Neural crest cell (in vitro differentiated cells): Measurements from ENCODE around the gene CCDC69. TPM values are rescaled to one million over a fixed set of nuclear protein-coding genes. Genes with fewer than 3 reads are reported as not detected.

Experiments used
- DNase-seq: peaks from one replicate; pipeline ENCODE4 v3.0.0; 2021; ENCODE audit warnings: low read depth, mixed read lengths, low spot score
- H3K27ac Mint-ChIP-seq: one replicate; pipeline ENCODE4 v1.8.0; 2021; ENCODE audit warnings: mild to moderate bottlenecking, mixed read lengths; ENCODE audit not compliant: unreplicated experiment
- H3K27me3 Mint-ChIP-seq: 2 replicates; pipeline ENCODE4 v1.8.0; 2021; ENCODE audit warnings: low read depth, mild to moderate bottlenecking, mixed read lengths
- H3K36me3 Mint-ChIP-seq: 2 replicates; pipeline ENCODE4 v1.8.0; 2021; ENCODE audit warnings: low read depth, mild to moderate bottlenecking, mixed read lengths
- H3K4me1 Mint-ChIP-seq: 2 replicates; pipeline ENCODE4 v1.8.0; 2021; ENCODE audit warnings: mixed read lengths
- H3K4me3 Mint-ChIP-seq: one replicate; pipeline ENCODE4 v1.8.0; 2021; ENCODE audit warnings: mild to moderate bottlenecking, mixed read lengths
- H3K9me3 Mint-ChIP-seq: 2 replicates; pipeline ENCODE4 v1.8.0; 2021; ENCODE audit warnings: mixed read lengths
- total RNA-seq: library from RNA; stranded (reverse); gene quantifications from 2 replicates; pipeline ENCODE4 v1.2.1, GENCODE V29; 2021
- TF ChIP-seq, protein P1 (sequence below): fragments of 200-600 bp; sonication (generic); conservative IDR thresholded peaks from 2 replicates; pipeline ENCODE4 v1.5.0; 2021; ENCODE audit warnings: antibody characterized with exemption, mild to moderate bottlenecking

Gene CCDC69
- total RNA-seq, 1 donor from 2014 or later: 1.7 TPM

DNA sequence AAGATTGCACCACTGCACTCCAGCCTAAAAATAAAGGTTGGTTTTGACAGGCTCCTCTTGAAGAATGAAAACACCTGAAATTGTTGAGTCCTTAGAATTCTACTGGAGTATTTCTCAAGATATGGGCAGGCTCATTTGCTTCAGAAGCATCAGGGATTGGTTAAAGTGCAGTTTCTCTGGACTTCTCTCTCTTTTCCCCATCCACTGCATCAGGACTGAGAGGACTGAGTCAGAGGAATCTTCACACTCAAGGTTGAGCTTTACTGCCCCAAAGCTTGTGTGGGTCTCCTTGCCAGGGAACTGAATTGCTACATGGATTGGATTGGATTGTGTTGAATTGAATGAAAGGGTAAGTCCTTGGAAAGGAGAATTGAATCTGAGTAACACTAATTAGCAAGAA lies 7.5 kb upstream of the CCDC69 start:
- no peak overlapping the region for H3K4me3 Mint-ChIP-seq
- DNase-seq: no peak
- H3K27ac Mint-ChIP-seq: no peak overlapping the region
- no peaks in the 10 kb centered on the region for H3K9me3 Mint-ChIP-seq
- TF ChIP-seq, protein P1, sequence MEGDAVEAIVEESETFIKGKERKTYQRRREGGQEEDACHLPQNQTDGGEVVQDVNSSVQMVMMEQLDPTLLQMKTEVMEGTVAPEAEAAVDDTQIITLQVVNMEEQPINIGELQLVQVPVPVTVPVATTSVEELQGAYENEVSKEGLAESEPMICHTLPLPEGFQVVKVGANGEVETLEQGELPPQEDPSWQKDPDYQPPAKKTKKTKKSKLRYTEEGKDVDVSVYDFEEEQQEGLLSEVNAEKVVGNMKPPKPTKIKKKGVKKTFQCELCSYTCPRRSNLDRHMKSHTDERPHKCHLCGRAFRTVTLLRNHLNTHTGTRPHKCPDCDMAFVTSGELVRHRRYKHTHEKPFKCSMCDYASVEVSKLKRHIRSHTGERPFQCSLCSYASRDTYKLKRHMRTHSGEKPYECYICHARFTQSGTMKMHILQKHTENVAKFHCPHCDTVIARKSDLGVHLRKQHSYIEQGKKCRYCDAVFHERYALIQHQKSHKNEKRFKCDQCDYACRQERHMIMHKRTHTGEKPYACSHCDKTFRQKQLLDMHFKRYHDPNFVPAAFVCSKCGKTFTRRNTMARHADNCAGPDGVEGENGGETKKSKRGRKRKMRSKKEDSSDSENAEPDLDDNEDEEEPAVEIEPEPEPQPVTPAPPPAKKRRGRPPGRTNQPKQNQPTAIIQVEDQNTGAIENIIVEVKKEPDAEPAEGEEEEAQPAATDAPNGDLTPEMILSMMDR: no peak
- peaks cover 9% of the 10 kb centered on the region for H3K27me3 Mint-ChIP-seq
- no peaks in the 10 kb centered on the region for H3K4me1 Mint-ChIP-seq
- no peaks in the 10 kb centered on the region for H3K36me3 Mint-ChIP-seq

DNA sequence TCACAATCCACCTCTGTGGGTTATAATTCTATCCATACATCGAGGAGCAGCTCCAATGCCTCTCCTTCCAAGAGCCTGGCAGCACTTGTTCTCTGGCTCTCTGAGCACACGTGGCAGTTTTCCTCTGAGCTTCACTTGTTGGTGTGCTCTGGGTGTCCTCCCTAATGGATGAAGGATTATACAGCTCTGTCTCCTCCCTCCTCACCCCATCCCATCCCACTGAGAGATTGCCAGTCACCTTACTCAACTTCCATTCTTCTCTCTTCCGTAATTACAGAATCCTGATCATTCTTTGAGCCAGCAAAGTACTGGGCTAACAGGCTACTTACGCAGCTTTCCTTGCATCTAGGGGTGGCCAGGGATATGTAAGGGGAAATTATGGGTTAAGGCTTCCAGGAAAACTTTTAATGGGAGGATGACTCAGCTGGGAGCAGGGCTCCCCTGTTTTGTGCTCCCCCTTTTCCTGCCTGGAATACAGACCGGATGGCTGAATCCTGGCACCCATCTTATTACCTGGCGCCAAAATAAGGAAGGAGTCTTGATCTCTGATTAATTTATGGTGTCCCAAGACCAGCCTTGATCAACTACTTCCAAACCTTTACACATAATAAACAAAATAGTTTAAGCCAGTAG lies 6.3 kb upstream of the CCDC69 start:
- Mint-ChIP-seq H3K36me3 (no peaks in the 10 kb centered on the region), H3K27ac (no peak overlapping the region), H3K4me3 (no peak overlapping the region), H3K9me3 (no peaks in the 10 kb centered on the region), H3K4me1 (no peaks in the 10 kb centered on the region), H3K27me3 (peaks cover 9% of the 10 kb centered on the region)
- DNase-seq: no peak
- TF ChIP-seq, protein P1: no peak

DNA sequence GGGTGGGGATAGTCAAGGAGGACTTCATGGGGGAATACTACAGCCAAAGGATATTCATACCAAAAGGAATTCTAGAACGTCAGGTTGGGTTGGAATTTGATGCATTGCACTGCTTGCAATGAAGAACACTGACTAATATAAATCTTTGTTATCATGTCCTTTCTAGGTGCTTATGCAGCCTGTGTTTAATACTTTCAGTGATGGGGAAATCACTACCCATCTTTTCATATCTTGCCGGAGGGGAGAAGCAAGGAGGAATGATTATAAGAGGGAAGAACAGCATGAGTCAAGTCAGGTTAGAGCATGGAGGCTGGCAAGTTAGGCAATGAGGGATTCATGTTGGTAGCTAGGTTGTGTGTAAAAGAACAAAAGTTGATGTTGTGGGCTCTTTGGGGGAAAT lies 5.1 kb upstream of the CCDC69 start:
- H3K27ac Mint-ChIP-seq: no peak overlapping the region
- H3K4me1 Mint-ChIP-seq: peaks cover 3% of the 10 kb centered on the region
- no peak for DNase-seq
- H3K27me3 Mint-ChIP-seq: peaks cover 9% of the 10 kb centered on the region
- no peaks in the 10 kb centered on the region for H3K9me3 Mint-ChIP-seq
- H3K4me3 Mint-ChIP-seq: no peak overlapping the region
- H3K36me3 Mint-ChIP-seq: no peaks in the 10 kb centered on the region
- TF ChIP-seq, protein P1: no peak

DNA sequence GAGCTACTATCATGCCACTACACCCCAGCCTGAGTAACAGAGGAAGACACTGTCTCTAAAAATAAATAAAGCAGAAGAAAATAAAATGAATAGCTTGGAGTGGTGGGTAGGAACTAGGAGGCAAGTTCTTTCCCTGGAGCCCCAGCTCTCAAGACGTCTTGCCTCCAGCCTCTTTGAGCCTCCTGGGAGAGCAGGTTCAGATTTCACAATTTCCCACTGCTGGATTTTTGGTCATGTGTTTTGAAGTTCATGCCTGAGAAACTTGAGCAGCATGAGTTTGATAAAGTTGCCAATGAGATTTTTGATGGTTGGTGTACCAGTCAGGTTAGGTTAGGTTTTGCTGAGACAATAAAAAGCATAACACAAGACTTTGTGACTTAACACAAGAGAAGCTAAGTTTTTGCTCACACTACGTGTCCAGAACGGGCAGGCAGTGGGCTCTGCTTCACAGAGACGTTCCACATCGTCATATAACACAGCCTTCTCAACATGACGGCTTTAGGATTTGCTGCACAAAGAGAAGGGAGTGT lies 4.1 kb upstream of the CCDC69 start:
- DNase-seq: no peak
- no peak overlapping the region for H3K4me3 Mint-ChIP-seq
- no peaks in the 10 kb centered on the region for H3K9me3 Mint-ChIP-seq
- H3K27me3 Mint-ChIP-seq: peaks cover 11% of the 10 kb centered on the region
- no peak overlapping the region for H3K27ac Mint-ChIP-seq
- H3K36me3 Mint-ChIP-seq: no peaks in the 10 kb centered on the region
- H3K4me1 Mint-ChIP-seq: peaks cover 4% of the 10 kb centered on the region
- TF ChIP-seq, protein P1: no peak

DNA sequence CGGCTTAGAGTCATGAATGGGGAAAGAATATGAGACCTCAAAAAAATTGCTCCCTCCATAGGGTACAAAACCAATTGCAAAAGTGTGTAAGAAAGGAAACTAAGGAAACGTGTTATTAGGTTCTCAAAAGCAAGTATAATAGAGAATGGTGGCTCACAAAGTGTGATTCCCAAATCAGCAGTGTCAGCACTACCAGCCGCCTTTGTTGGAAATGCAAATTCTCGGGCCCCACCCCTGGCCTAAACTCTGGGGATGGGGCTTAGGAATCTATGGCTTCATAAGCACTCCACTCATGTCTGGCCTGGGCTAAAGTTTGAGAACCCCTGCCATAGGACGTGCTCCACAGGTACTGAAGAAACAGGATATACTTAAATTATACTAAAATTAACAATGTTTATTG lies 1.6 kb upstream of the CCDC69 start:
- H3K4me3 Mint-ChIP-seq: no peak overlapping the region
- no peaks in the 10 kb centered on the region for H3K9me3 Mint-ChIP-seq
- no peaks in the 10 kb centered on the region for H3K36me3 Mint-ChIP-seq
- H3K27me3 Mint-ChIP-seq: peaks cover 17% of the 10 kb centered on the region
- no peak for DNase-seq
- no peak overlapping the region for H3K27ac Mint-ChIP-seq
- H3K4me1 Mint-ChIP-seq: peaks cover 4% of the 10 kb centered on the region
- TF ChIP-seq, protein P1: no peak
